Upper lobe of left lung (tissue), 4 donors: ENCODE data around the gene MOV10L1.

Source experiments
- CTCF ChIP-seq, 6 experiments: fragments of 450-650 bp in 4 of 6; fragments of 200-600 bp in 2 of 6; sonication (generic) in 2 of 6; IDR thresholded peaks; one replicate each; pipeline ENCODE4 v1.5.1; 2016 to 2019; ENCODE audit warnings: antibody characterized with exemption in 6 of 6
- POLR2A ChIP-seq, 4 donors: fragments of 450-650 bp; IDR thresholded peaks; one replicate each; pipeline ENCODE4 v1.5.1; 2016 to 2017; ENCODE audit warnings: antibody characterized with exemption in 4 of 4, mild to moderate bottlenecking in 2 of 4
- POLR2AphosphoS5 ChIP-seq, 2 donors: sonication (generic); formaldehyde crosslinking; IDR thresholded peaks; one replicate each; pipeline ENCODE4 v1.5.1; 2017; ENCODE audit warnings: antibody characterized with exemption in 2 of 2

GRCh38 chr22:50074056-50074455 lies 15.8 kb upstream of the MOV10L1 start:
- no peak for TF ChIP-seq POLR2AphosphoS5 (IDR thresholded peaks at IDR 0.05)
- TF ChIP-seq CTCF (IDR thresholded peaks at IDR 0.05), result no peak
- TF ChIP-seq POLR2A (IDR thresholded peaks at IDR 0.05), result no peak
